HG03571 (cell line): ENCODE data around the gene FZD10.

Experiments
- ATAC-seq: cut with Tn5 transposase; IDR thresholded peaks from one replicate; pipeline ENCODE4 v1.9.1; 2021; ENCODE audit not compliant: unreplicated experiment

FZD10 gene, protein sequence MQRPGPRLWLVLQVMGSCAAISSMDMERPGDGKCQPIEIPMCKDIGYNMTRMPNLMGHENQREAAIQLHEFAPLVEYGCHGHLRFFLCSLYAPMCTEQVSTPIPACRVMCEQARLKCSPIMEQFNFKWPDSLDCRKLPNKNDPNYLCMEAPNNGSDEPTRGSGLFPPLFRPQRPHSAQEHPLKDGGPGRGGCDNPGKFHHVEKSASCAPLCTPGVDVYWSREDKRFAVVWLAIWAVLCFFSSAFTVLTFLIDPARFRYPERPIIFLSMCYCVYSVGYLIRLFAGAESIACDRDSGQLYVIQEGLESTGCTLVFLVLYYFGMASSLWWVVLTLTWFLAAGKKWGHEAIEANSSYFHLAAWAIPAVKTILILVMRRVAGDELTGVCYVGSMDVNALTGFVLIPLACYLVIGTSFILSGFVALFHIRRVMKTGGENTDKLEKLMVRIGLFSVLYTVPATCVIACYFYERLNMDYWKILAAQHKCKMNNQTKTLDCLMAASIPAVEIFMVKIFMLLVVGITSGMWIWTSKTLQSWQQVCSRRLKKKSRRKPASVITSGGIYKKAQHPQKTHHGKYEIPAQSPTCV

DNA sequence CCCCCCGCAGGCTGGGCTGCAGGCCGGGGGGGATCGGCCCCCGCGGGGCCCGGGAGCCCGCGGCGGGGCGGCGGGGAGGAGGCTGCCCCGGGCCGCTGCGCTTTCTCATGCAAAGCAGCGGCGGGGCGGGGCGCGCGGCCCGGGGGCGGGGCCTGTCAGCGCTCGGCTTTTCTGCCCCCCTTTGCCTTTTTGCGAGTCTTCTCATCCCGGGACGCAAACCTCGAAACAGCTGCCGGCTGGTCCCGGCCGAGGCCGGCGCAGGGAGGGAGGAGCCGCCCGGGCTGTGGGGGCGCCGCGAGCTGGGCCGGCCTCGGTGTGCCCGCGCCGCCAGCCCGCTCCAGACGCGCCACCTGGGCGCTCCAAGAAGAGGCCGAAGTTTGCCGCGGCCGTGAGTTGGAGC lies at the start of gene FZD10:
TSS of gene FZD10 (plus strand) at position 198 of the 400 bp plus-strand sequence. CDS start 479 bp downstream, outside the sequence.
- no peak for ATAC-seq

DNA sequence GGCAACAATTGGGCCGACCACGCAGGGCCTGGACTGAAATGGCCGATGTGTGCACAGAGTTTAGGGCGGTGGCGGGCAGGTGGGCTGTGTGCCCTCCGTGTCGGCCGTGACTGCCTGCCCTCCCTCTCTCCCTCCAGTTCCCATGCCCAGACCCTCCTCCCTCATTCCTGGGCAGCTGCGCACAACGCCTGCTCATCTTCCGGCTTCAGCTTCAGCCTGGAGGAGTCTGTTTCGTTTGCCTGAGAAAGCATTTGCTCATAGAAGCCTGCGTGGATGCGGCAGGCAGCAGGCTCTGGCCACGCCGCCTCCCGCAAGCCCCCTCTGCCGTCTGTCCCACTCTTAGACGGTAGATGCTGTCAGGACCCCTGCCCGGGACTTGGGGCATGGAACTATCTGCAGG lies 47.3 kb upstream of the FZD10 start:
- ATAC-seq = no peak

DNA sequence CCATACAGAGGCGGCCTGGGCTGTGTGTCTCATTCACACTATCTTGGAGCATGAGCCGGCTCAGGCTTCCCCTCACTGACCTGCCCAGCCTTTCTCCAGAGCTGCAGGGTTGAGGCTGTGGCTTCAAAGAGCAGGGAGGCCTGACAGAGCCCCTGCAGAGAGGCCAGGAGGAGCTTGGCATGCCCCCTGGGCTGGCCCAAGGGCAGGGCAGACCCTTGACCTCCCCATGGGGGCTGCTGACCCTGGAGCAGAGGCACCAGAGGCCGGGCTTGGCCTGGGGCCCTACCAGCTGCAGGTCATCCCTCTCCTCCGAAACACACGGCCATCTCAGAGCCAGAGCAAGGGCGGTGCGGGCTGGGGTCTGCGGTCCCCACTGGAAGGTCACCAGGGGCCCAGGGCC lies 46.6 kb upstream of the FZD10 start:
- no peak for ATAC-seq

DNA sequence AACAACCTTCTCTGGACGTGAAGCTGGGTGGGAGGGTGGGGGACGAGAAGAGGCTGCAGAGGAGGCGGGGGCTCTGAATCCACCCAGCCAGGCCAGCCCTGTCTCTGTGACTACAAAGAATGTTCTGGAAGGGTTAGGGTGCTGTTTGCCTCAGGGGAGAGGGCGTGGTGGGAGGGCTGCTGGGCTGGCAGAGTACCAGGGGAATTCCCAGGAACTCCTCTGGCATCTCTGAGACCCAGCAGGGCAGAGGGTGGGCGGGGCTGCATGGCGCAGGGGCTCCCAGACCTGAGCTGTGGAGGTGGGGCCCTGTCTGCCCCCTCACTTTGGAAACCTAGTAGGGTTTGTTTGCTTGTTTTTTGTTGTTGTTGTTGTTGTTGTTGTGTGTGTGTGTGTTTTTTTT lies 45.5 kb upstream of the FZD10 start:
- no peak for ATAC-seq

DNA sequence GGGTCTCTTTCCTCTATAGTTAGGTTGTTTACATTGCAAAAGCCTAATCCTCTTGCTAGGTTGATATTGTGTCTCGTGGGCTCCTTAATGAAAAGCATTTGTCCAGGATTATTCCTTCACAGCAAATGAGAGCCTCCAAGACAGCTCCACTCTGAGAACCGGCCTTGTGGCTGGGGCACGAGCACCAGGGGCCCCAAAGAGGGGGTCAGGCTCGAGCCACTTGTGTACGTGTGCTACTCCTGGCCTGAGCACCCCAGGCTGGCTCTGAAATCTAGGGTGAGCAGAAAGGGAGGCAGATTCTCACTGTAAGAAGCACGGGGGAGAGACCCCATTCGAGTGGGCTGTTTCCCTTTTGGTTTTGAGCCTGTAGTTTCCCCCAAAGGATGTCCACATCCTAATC lies 45.0 kb upstream of the FZD10 start:
- no peak for ATAC-seq

DNA sequence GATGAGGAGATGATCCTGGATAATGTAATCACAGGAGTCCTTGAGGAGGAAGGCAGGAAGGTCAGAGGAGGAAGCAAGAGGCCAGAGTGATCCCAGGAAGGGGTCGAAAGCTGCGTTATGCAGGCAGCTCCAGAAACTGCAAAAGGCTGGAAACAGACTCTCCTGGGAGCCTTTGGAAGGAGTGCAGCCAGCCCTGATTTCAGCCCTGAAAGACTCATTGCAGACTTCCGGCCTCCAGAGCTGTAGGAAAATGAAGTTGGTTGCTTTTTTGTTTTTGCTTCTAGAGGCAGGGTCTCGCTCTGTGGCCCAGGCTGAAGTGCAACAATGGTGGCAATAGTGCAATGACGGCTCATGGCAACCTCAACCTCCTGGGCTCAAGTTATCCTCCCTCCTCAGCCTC lies 44.6 kb upstream of the FZD10 start:
- no peak for ATAC-seq

DNA sequence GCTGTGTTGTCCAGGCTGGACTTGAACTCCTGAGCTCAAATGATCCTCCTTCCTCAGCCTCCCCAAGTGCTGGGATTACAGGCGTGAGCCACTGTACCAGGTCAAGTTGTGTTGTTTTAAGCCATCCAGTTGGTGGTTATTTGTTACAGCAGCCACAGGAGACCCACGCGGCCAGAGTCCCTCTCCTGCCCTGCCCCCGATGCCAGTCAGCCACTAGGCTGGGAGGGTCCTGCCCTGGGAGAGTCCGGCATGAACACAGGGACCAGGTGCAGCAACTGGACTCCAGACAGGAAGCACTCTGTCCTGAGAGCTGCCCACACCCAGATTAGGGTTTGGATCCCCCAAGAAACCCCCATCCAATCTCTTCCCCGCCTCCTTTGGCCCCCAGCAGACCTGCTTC lies 44.1 kb upstream of the FZD10 start:
- ATAC-seq = no peak

DNA sequence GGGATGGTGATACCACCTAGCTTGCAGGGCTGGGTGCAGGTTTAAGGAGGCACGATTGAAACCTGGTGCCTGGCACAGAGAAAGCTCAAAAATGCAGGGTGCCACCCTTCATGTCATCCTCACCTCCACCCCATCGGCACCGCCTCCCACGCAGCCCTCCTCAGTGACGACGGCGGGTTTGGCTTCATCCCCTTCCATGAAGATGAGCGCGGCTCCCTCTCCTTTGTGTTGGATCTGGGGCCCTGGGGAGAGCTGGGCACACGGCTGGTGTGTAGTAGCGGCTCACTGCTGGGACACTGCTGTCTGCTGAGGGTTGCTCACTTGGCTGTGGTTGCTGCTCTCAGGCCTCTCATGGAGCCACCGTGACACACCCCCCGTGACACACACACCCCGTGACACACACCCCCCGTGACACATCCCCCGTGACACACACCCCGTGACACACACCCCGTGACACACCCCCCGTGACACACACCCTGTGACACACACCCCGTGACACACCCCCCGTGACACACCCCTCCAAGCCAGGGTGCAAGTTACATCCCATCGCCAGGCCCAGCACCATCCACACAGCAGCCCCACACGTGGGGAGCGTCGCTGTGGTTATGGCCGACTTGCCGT lies 42.9 kb upstream of the FZD10 start:
- no peak for ATAC-seq

DNA sequence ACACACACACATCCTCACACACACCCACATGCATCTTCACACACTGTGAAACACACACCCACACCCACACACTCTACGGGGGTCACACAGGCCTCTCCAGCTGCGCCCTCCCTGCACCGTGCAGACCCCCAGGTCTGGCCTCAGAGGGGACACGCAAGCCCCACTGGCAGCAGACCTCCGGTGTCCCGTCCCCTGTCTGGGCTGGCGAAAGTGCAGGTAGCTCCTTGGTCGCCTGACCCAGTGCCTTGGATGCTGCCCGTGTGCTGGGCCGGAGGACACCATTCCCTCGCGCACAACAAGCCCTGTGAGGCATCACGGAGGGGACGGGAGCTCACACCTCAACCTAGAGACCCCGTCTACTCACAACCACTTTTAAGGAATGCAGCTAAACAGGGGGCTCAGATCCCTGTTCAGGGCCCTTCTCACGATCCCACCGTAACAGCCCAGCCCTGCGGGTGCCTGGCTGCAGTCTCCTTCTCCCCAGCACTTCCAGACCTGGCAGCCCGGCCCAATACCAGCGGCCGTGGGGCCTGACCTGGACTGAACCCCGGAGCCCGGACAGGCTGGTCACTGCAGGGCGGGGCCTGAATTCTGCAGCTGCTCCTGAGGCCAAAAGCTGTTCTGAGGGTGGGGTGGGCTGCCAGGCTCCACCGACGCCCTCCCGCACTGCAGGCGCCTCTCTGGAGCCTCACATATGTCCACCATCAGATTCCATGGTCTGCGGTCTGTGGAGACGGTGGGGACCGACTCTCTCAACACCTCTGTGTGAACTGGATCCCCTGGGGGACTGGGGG lies 42.1 kb upstream of the FZD10 start:
- no peak for ATAC-seq

DNA sequence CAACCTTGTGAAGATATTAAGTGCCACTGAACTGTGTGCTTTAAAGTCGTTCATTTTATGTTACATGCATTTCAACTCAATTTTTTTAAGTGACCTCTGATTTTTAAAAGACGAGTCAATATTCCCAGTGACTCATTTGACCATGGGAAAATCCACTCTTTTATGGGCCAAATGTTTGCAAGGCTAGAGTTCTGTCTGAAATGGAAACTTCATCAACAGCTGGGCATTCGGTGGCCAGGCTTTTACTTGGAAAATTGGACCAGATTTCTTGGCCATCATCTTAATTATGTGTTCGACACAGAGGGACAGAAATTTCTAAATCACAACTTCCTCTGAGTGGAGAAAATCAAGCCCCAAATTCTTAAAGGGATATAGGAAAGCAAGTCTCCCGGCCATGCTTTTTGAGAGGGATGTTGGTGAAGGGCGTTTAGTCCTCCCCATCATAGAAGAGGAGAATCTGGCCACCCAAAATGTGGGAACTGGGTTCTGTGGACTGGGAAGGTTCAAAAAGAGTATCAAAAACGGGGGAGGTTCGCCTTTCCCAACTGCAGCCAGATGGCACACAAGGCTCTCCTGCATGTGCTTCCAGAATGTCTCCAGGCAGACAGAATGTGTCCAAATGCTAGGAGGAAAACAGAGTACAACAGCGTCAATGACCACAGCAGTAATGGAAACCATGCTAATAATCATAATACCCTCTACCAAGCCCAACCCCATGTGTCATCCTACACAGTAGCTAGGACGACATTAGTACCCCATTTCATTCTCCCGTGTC lies 40.9 kb upstream of the FZD10 start:
- ATAC-seq = no peak

DNA sequence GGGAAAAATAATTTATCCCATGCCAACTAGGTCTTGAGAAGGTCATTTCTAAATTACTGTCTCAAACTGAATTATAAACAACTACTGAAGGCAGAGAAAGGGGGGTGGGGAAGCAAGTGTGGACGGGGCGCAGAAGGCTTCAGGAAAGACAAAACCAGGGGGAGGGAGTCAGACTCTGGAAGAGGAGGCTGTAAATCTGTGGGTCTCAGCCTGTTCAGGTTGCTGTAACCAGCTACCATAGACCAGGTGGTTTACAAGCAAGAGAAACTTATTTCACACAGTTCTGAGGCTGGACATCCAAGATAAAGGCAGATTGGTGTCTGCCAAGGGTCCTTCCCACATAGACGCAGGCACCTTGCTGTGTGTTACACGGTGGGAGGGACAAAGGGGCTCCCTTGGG lies 39.9 kb upstream of the FZD10 start:
- no peak for ATAC-seq

DNA sequence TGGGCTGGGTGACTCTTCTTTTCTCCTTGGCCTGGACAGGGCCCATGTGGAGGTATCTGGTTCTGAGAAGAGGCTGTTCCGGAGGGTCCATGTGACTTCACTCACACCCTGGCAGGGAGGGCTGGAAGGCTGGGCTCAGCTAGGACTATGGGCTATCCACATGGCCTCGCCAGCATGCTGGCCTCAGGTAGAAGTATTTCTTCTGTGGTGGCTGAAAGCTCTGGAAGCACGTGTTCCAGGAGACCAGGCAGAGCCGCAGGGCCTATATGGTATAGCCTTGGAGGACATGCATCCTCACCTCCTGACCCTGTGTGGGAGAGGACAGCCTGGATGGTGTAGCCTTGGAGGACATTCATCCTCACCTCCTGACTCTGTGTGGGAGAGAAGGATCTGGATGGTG lies 38.2 kb upstream of the FZD10 start:
- no peak for ATAC-seq

DNA sequence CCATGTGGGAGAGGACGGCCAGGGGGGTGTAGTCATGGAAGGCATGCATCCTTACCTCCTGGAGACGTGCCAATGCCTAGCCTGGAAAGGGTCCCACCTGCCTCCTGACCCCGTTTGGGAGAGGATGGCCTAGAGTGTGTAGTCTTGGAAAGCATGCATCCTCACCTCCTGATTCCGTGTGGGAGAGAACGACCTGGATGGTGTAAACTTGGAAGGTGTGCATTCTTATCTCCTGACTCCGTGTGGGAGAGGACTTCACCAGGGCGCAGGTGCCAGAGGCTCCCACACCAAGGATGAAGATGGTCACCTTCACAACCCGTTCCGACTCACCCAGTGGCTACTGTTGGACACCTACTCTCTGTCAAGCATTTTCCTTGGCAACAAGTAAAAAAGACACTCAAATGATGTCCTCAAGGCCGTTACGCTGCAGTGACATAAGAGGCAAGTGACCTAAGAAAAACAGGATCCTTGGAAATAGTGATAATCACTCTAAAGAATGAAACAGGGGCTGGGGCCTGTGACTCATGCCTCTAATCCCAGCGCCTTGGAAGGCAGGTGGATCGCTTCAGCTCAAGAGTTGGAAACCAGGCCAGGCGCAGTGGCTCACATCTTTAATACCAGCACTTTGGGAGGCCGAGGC lies 37.5 kb upstream of the FZD10 start:
- ATAC-seq = no peak

DNA sequence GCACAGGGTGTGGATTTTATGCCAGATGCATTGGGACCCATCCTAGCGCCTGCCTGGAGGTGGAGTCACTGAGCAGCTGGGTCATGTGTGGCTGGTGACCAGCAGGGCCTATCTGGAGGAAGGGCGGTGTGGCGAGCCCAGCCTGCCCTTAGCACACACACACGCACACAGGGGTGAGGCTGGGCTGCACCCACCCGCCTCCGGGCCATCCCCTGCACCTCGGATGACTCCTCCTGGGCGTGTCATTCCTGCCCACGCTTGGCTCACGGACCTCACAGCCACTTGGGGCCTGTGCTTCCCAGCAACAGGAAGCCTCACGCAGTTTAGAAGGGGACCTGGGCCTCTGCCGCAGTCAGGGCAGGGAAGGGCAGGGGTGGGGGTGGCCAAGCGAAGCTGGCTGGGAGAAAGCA lies 36.2 kb upstream of the FZD10 start:
- ATAC-seq = no peak

DNA sequence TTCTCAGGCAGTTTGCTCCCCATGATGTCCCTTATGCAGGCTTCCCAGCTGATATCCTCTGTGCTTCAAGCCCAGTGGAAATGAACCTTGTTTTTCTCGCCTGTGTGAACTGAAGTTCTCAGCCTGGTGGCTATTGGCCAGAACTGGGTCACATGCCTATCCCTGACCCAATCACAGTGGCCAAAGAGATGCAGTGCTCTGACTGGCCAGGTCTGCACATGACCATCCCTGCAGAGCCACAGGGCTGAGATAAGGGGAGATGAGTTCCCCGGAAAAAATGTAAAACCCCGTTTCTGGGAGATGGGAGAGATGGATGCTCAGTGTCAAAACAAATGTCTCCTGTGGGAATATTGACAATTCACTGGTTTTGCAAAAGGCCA lies 34.7 kb upstream of the FZD10 start:
- no peak for ATAC-seq

DNA sequence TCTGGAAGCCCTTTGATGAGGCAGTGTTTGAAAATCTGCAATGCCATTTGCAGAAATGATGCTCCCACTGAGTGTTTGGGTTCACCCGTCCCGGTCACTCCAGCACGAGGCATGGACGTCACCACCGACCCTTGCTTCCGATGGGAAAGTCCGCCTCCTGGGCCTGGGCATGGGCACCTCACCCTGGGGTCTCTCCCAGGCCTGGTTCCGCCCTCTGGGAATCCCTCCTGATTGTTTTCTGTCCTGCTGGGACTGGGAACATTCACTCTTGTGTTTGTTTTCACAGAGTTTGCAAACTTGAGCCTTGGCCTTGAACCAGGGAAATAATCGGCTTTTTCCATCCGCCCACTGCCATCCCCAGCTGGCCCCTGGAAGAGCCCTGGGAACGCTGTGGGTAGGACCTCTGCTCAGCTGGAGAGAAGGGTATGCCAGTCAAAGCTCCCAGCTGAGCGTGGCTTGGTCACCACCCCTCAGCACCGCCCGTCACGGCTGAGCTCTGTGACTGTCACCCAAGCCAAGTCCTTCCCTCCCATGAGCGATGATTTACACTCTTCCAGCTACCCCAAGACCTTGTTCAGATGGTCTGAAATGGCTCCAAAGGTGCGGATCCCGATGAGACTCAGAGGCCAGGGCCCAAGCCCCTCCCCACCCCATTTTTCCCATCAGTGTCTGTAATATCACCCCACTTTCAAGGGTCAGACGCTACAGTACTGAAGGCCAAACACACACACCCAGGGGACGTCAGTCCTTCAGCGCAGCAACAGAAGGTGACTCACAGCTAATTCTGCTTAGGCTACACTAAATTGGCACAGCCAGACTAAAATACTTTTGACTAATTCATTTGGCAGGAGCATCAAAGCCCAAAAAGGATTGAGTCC lies 34.1 kb upstream of the FZD10 start:
- ATAC-seq = no peak

DNA sequence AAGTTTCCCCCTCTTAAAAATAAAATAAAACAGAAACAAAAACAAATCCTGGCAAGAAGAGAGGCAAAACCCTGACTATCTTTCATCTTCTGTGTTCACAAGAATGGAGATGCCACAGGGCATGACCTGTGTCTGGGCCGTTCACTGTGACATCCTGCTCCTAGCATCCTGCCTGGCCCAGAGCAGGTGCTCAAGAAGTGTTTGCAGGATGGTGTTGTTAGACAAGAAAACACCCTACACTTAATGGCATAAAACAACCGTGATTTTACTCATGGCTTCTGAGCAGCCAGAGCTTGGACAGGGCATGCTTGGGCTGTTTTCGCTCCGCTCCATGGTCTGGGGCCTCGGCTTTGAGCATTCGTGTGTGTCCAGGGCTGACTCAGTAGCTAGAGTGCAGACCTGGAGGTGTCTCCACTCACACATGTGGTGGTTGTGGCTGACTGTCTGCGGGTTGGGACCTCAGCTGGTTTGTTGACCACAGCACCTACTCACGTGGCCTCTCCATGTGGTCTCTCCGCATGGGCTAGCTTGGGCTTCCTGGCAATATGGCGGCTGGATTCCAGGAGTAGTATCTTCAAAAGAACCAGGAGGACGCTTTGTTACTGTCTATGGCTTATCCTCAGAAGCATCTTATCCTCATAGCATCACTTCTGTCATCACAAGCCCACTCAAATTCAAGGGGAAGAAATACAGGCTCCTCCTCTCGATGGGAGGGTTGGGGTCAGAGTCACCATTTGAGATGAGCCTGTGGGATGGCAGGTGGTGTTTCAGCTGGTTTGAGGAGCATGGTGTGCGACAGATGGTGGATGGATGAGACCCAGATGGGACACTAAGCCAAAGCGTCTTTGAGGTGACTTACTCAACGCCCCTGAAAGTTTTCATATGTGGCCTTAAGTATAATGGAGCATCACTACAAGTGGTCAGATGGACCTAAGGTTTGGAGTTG lies 33.2 kb upstream of the FZD10 start:
- ATAC-seq = no peak

DNA sequence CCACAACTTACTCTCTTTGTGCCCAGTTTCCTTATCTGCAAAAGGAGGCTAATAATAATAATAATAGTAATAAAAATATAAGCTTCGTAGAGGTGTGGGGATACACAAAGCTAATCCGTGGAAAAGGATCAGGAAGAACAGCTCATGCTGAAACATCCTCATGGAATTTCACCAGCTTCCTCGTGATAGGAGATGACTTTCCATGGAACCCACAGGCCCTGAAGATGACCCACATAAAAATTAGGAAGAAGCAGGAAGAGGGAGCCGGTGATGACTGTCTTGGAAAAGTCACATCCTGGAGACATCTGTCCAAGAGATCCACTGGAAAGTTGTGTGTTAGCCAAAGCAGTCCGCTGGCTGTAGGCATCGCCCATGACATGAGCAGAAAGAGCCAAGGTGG lies 31.9 kb upstream of the FZD10 start:
- no peak for ATAC-seq
